Measurements from ENCODE around the gene HDLBP. TPM values are rescaled to one million over a fixed set of nuclear protein-coding genes. Genes with fewer than 3 reads are reported as not detected.

Gene HDLBP
- total RNA-seq, 4 donors from 2014 or later, result 361 to 651 (median 454) TPM

DNA sequence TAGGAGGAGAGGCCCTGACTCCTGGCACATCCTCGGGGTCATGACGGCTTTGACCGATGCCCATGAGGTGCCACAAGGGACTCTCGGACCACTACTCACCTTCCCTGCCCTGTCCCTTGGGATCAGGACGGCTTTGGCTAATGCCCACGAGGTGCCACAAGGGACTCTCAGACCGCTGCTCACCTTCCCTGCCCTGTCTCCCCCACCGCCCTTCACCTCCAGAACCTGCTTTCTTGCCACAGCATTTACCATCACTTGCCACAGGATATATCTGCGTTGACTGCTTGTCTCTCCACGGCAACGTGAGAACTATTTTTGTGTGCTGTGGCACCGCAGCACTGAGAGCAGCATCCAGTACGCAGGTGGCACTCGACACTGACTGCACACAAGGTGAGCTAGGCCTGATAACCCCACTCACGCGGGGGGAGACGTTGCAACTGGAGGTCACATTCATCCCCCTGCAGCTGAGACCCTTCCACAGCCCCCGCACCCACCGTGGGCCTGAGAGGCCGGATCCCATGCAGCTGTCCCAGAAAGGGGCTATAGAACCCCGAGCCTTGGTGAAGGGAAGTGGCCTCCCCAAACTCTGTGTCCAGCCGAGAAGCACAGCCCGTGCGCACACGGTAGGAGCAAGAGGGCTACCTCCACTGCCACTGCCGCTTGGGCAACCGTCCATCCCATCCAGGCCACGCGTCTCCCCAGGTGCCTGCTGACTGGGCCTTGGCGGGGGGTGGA, 79.4 kb downstream of the HDLBP start:
- H3K4me1 ChIP-seq, result no peaks in the 10 kb centered on the region
- no peak for TF ChIP-seq POLR2A (IDR thresholded peaks at IDR 0.05)
- TF ChIP-seq, protein P1, sequence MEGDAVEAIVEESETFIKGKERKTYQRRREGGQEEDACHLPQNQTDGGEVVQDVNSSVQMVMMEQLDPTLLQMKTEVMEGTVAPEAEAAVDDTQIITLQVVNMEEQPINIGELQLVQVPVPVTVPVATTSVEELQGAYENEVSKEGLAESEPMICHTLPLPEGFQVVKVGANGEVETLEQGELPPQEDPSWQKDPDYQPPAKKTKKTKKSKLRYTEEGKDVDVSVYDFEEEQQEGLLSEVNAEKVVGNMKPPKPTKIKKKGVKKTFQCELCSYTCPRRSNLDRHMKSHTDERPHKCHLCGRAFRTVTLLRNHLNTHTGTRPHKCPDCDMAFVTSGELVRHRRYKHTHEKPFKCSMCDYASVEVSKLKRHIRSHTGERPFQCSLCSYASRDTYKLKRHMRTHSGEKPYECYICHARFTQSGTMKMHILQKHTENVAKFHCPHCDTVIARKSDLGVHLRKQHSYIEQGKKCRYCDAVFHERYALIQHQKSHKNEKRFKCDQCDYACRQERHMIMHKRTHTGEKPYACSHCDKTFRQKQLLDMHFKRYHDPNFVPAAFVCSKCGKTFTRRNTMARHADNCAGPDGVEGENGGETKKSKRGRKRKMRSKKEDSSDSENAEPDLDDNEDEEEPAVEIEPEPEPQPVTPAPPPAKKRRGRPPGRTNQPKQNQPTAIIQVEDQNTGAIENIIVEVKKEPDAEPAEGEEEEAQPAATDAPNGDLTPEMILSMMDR (IDR thresholded peaks at IDR 0.05), result no peak
- no peak for DNase-seq
- H3K36me3 ChIP-seq, result peaks cover 0 to 99% (median 2%) of the 10 kb centered on the region in 3 donors
- H3K4me3 ChIP-seq, result no peak overlapping the region
- no peaks in the 10 kb centered on the region for H3K27me3 ChIP-seq
- H3K27ac ChIP-seq, result no peak overlapping the region
- no peaks in the 10 kb centered on the region for H3K9me3 ChIP-seq

GRCh38 chr2:241234962-241235740, 80.3 kb downstream of the HDLBP start:
- DNase-seq, result peak in 1 of 3 donors; percentile 29
- no peaks in the 10 kb centered on the region for H3K9me3 ChIP-seq
- no peak overlapping the region for H3K4me3 ChIP-seq
- peaks cover 0 to 99% (median 2%) of the 10 kb centered on the region in 3 donors for H3K36me3 ChIP-seq
- TF ChIP-seq, protein P1 (IDR thresholded peaks at IDR 0.05), result no peak
- TF ChIP-seq POLR2A (IDR thresholded peaks at IDR 0.05), result no peak
- H3K27me3 ChIP-seq, result no peaks in the 10 kb centered on the region
- no peak overlapping the region for H3K27ac ChIP-seq
- no peaks in the 10 kb centered on the region for H3K4me1 ChIP-seq

DNA sequence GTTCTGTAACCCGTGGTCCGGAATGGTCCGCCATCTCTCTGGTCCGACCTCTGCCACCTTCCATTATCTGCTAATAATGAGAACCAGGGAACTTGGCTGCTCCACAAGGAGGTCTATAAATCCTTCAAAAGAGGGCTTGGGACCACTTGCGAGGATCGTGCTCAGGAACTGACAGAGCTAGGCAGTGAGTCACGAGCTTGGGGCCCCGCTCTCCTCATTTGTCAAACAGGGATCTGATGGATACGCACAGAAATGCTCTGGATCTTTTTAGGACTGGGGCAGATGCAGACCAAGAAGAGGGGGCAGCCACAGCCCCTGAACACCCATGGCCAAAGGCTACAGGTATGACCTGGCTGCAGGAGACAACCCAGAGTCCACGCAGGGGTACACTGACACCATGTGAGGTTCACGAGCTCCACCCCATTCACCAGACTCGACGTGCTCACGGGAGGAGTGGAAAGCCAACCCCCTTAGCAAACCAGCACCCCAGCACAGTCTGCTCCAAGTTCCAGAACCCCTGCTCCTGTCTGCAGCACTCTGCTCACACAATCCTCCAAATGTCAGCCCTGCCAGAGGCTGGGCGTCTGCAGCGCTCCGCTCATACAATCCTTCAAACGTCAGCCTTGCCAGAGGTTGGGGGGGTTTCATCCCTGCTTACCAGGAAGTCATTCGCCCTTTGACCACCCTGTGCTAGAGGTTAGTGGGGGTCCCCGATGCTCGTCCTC, 81.2 kb downstream of the HDLBP start:
- Histone ChIP-seq H3K9me3 (no peaks in the 10 kb centered on the region), H3K27me3 (no peaks in the 10 kb centered on the region), H3K27ac (no peak overlapping the region), H3K36me3 (peaks cover 0 to 99% (median 0%) of the 10 kb centered on the region in 3 donors), H3K4me1 (no peaks in the 10 kb centered on the region), H3K4me3 (no peak overlapping the region)
- TF ChIP-seq, protein P1 (IDR thresholded peaks at IDR 0.05), result no peak
- no peak for TF ChIP-seq POLR2A (IDR thresholded peaks at IDR 0.05)
- DNase-seq, result peak in 1 of 3 donors; percentile 23

GRCh38 chr2:241232736-241233575, 82.5 kb downstream of the HDLBP start:
- no peak for TF ChIP-seq POLR2A (IDR thresholded peaks at IDR 0.05)
- TF ChIP-seq, protein P1 (IDR thresholded peaks at IDR 0.05), result no peak
- peaks cover 0 to 99% (median 0%) of the 10 kb centered on the region in 3 donors for H3K36me3 ChIP-seq
- no peaks in the 10 kb centered on the region for H3K4me1 ChIP-seq
- no peaks in the 10 kb centered on the region for H3K27me3 ChIP-seq
- H3K4me3 ChIP-seq, result no peak overlapping the region
- peak in 1 of 3 donors; percentile 42 for DNase-seq
- no peaks in the 10 kb centered on the region for H3K9me3 ChIP-seq
- H3K27ac ChIP-seq, result no peak overlapping the region

GRCh38 chr2:241230435-241230834, 85.0 kb downstream of the HDLBP start:
- peak in 1 of 3 donors; percentile 37 for DNase-seq
- H3K36me3 ChIP-seq, result peaks cover 0 to 90% (median 0%) of the 10 kb centered on the region in 3 donors
- H3K4me3 ChIP-seq, result no peak overlapping the region
- H3K27ac ChIP-seq, result no peak overlapping the region
- no peak for TF ChIP-seq POLR2A (IDR thresholded peaks at IDR 0.05)
- TF ChIP-seq, protein P1 (IDR thresholded peaks at IDR 0.05), result no peak
- H3K27me3 ChIP-seq, result no peaks in the 10 kb centered on the region
- no peaks in the 10 kb centered on the region for H3K4me1 ChIP-seq
- no peaks in the 10 kb centered on the region for H3K9me3 ChIP-seq

Measured in Peyer's patch (tissue), 4 donors.